Measurements from ENCODE around the gene MTMR12.
A peak's percentile ranks its signal among the peaks of the same experiment; 100 is the strongest.

The MTMR12 gene, protein sequence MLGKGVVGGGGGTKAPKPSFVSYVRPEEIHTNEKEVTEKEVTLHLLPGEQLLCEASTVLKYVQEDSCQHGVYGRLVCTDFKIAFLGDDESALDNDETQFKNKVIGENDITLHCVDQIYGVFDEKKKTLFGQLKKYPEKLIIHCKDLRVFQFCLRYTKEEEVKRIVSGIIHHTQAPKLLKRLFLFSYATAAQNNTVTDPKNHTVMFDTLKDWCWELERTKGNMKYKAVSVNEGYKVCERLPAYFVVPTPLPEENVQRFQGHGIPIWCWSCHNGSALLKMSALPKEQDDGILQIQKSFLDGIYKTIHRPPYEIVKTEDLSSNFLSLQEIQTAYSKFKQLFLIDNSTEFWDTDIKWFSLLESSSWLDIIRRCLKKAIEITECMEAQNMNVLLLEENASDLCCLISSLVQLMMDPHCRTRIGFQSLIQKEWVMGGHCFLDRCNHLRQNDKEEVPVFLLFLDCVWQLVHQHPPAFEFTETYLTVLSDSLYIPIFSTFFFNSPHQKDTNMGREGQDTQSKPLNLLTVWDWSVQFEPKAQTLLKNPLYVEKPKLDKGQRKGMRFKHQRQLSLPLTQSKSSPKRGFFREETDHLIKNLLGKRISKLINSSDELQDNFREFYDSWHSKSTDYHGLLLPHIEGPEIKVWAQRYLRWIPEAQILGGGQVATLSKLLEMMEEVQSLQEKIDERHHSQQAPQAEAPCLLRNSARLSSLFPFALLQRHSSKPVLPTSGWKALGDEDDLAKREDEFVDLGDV

DNA sequence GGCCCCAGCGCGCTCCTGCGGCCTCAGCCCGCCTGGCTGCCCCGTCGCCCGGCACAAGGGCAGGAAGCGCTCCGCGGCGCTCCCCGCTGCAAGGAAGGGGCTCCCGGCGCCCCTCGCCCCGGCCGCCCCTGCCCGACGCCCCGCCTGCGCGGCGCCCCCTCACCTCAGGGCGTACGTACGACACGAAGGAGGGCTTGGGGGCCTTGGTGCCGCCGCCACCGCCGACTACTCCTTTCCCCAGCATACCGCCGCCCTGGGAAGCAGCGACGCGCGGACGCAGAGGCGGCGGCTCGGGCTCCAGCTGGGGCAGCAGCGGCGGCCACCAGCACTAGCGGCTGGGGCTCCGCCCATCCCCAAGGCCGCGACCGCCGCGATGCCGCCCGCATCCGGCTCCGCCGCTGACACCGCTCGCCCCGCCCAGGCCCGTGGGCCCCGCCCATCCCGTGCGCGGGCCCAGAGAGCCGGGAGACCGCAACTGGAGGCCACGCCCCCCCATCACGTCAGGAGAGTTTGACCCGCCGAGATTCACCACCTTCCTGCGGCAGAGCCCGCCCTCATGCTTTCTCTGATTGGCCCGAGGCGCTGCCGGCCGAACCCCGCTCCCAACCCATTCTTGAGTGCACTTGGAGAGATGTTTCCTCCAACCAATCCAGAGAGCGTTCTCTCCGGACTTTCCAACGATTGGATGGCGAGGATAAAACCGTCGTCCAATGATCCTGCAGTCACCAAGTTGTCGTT, at the start of gene MTMR12:
TSS of gene MTMR12 (minus strand) at position 345 of the 738 bp plus-strand sequence. CDS start at position 244, 101 bp downstream.
- peak; percentile 99 for DNase-seq (ENCODE audit: low read depth)

DNA sequence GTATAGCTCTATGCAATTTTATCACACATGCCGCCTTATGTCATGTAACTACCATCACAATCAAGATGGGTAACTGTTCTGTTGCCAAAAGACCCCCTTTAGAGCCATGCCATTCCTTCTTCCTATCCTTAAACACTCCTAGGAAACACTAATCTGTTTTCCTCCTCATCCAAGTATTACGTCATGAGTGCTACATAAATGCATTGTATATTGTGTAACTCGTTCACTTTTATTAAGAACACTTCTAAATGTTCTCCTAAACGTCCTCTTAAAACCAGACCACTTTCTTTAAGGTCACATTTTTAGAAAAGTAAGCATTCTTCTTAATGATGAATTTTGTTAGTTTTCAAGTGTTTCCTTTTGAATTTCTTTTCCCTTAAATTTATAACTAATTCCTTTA, 49.8 kb upstream of the MTMR12 start:
- DNase-seq (ENCODE audit: low read depth) = no peak

DNA sequence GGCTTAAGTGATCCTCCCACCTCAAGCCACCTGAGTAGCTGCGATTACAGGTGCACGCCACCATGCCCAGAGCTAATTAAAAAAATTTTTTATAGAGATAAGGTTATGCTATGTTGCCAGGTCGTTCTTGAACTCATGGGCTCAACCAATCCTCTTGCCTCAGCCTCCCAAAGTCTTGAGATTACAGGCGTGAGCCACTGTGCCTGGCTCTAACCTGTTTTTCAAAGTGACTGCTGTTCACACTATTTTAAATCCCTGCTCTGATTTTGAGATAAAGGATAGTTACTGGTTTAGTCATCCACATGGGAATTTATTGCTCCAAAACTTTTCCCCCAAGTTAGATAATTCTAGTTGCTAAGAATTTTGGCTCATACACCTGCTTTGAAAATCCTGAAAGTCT, 48.2 kb upstream of the MTMR12 start:
- no peak for DNase-seq (ENCODE audit: low read depth)

DNA sequence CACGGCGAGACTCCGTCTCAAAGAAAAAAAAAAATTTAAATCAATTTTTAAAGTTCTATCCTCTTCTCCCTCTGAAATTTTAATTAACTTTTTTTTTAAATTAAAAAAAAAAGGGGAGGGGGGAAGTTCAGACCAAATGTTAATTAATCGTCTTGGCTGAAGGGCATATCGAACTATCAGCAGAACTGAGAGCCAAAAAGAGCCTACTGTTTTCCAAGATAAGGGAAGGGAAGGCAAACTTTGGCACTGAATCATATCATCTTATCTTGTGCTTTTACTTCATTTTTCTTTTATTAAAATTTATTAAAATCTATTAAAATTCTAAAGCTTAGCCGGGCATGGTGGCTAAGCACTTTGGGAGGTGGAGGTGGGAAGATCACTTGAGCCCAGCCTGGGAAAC, 45.9 kb upstream of the MTMR12 start:
- no peak for DNase-seq (ENCODE audit: low read depth)

DNA sequence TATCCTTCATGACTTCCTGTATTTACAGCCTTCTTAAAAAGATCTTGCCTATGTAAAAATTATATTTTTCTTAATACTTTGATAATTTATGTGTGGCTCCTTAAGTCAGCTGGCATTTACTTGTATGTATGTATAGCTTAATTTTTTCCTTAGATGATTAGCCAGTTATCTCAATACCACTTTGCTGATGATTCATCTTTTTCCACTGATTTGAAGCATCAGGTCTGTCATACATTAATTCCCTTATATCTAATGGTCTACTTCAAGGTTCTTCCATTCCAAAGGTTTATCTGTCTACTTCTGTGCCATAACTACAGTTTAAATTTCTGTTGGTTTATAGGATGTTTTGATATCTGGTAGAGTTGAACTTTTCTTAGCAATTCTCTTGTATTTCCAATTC, 44.9 kb upstream of the MTMR12 start:
- DNase-seq (ENCODE audit: low read depth) = no peak

DNA sequence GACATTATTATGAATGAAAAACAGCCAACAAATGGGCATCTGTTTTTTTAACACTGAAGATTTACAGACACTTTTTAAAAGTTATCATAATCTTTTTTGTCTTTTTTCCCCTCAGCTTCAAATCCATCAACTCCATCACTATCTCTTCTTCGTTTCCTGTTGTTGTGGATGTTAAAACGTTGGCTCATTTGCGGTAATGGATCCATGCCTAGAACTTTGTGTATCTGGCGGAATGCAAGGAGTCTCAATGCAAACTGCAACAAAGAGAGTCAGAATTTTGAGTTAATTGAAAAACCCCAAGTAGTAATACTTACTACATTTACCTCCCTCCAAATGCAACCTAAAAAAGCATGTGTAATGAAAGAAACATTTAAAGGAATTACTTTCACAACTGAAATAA, 42.9 kb upstream of the MTMR12 start:
- DNase-seq (ENCODE audit: low read depth) = no peak

DNA sequence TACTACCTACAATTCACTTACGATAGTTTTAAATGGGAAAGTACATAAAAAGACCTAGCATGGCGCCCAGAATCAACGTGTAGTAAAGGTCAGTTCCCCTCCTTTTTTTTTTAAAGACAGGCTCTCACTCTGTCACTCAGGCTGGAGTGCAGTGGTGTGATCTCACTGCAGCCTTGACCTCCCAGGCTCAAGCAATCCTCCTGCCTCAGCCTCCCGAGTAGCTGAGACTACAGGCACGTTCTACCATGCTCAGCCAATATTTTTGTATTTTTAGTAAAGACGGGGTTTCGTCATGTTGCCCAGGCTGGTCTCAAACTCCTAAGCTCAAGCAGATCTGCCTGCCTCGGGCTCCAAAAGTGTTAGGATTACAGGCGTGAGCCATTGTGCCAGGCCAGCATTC, 40.7 kb upstream of the MTMR12 start:
- DNase-seq (ENCODE audit: low read depth) = no peak

DNA sequence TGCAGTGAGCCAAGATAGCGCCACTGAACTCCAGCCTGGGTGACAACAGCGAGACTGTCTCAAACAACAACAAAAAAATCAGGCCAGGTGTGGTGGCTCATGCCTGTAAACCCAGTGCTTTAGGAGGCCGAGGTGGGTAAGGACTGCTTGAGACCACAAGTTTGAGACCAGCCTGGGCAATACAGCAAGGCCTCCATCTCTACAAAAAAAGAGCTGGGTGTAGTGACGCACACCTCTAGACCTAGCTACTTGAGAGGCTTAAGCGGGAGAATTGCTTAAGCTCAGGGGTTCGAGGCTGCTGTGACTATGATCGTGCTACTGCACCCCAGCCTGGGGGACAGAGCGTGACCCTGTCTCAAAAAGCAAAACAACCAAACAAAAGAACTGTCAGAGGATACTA, 39.9 kb upstream of the MTMR12 start:
- no peak for DNase-seq (ENCODE audit: low read depth)

DNA sequence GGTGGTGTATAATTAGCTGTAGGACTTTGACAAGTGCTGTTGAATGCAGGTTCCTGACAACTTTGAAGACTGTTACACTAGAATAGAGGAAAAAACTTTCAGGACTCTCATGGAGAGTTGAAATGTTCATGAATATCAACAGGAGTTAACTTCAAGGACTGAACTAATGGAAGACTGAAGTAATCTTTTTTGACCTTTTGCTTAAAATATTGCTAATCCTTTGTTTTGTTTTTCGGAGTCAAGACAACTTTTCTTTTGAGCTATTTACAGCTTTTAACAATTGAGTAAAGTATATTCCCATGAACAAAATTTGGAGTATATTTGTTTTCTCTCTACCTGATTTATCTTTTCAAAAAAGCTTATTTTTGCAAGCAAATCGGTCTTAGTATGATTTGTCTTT, 34.1 kb upstream of the MTMR12 start:
- no peak for DNase-seq (ENCODE audit: low read depth)

DNA sequence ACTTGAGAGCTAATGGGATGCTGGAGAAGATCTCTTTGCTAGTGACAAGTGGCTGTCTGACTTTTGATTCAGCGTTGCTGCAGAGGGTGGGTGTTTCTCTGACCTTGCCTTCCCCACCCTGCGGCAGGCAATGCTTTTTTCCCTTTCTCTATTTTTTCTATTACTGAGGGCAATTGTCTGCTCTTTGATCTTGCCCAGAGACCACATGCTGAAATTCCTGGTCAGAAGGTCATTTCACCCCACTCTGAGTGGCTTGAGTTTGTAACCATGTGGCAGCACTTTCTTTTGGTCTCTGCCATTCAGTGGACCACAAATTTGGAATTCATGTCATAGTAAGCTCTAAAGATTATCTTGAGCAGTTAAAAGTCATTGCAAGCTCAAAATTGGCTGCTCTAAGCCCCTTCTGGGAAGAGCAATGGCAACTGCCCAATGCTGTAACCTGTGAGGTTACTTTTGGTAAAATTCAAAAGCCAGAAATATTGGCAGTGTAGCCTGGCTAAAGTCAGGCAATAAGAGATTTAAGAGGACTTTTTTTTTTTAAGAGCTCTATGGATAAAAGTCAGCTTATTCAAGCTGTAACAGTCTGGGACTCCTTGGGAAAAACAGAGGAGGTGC, 30.4 kb upstream of the MTMR12 start:
- no peak for DNase-seq (ENCODE audit: low read depth)

DNA sequence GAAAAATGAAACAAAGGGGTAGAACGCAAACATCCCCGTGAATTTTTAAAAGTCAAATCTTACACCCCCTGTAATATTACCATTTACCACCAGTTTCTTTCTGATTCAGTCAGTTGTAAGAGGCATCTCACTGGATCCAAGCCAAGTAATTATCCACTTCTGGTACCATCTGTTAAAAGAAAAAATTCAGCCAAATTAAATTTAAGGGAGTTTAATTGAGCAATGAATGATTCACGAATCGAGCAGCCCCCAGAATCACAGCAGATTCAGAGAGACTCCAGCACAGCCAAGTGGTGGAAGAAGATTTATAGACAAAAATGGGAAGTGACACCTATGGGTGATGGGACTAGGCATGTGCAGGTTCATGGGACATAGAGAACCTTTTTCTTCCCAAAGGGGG, 29.9 kb upstream of the MTMR12 start:
- no peak for DNase-seq (ENCODE audit: low read depth)

DNA sequence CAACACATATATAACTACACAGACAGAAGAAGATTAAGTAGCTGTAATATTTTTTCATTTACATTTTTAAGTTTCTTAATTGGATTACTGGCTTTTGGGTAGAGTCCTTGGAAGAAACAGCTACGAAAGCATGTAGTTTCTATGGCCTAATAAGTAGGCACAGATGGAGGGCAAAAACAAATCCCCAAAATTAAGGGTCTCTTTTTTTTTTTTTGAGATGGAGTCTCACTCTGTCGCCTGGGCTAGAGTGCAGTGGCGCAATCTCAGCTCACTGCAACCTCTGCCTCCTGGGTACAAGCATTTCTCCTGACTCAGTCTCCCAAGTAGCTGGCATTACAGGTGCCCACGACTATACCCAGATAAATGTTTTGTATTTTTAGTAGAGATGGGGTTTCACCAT, 27.1 kb upstream of the MTMR12 start:
- no peak for DNase-seq (ENCODE audit: low read depth)

DNA sequence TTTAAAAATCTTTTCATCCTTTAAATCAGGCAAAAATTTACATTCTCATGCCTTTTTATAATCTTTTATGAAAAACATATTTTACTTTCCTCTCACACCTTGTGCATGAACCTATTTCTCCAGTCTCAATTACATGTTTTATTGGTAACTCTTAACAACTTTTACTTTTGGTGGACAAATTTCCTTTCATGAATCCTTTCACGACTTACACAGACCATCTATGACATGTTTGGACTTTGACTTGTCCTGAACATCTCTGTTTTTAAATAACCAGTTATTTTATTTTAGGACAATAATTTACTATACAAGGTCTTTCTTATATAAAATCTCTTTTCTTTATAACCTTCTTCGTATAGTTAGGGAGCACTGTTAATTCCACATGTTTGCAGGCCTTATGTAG, 26.5 kb upstream of the MTMR12 start:
- no peak for DNase-seq (ENCODE audit: low read depth)

DNA sequence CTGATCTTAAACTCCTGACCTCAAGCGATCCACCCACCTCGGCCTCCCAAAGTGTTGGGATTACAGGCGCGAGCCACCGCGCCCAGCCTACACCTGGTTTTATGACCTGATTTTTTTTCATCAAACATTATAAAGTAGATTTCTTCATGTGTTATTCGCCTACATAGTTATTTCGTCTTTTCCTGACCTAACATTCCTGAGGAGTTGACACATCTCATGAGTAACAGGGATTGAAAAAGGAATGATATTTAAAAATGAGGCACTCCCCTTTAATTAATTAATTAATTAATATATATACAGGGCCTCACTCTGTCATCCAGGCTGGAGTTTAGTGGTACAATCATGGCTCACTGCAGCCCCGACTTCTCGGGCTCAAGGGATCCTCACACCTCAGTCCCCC, 20.2 kb upstream of the MTMR12 start:
- DNase-seq (ENCODE audit: low read depth) = no peak

DNA sequence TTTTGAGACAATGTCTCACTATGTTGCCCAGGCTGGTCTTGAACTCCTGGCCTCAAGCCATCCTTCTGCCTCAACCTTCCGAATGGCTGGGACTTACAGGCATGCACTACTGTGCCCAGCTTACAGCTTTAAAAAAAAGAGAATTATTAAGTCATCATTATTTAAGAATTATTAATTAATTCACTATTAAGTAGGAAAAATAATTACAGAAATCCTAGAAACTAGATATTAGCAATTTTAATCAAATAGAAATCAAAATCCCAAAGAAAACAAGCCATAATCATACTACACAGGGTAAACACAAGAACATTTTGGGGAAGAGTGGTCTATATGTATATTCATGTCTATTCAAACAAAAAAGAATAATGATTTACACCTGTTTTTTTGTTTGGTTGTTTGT, 19.6 kb upstream of the MTMR12 start:
- DNase-seq (ENCODE audit: low read depth) = no peak

DNA sequence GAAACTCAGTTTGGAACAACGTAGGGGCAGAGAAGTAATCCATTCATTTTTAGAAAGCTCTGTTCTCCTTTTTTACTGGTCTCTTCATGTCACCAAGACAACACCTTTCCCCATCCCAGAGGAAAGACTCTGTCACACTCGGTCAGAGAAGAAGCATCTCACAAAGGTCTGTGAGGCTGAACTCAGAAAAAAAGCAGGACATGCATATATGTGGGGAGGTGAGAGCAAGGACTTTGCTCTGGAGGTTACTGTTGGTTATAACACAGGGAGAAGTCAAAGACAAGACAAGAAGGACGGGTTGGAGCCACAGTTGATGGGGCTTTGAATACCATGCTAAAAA, 19.2 kb upstream of the MTMR12 start:
- no peak for DNase-seq (ENCODE audit: low read depth)

DNA sequence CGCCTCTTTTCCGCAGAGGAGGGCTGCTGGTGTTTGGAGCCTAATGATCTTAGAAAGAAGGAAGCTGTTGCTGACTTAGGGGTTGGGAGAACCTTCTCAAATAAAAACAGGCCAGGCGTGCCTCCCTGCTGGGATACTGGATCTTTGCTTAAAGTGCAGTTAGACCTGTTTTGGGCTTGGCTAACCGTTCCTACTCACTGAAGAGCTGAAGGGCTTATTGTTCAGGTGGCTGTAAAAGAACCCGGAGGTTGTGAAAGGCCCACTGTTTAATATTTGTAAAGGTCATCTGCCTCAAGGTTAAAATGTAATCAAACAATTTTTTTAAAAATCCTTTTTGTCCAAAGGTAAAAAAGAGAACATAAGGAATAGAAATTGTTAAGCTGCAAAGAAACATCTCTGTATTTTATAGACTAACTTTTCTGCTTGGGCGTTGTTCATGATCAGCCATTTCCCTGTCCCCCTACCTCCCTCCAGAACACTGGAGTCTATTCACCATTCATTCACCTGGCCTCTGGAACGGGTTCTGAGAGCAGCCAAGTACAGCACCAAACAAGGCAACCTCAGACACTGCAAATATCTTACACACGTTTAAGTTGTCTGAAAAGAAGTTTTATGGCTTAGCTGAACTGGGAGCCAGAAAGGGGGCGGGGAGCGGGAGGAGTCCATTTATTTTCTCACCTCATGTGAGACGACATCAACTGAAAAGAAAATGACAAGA, 18.6 kb upstream of the MTMR12 start:
- no peak for DNase-seq (ENCODE audit: low read depth)

DNA sequence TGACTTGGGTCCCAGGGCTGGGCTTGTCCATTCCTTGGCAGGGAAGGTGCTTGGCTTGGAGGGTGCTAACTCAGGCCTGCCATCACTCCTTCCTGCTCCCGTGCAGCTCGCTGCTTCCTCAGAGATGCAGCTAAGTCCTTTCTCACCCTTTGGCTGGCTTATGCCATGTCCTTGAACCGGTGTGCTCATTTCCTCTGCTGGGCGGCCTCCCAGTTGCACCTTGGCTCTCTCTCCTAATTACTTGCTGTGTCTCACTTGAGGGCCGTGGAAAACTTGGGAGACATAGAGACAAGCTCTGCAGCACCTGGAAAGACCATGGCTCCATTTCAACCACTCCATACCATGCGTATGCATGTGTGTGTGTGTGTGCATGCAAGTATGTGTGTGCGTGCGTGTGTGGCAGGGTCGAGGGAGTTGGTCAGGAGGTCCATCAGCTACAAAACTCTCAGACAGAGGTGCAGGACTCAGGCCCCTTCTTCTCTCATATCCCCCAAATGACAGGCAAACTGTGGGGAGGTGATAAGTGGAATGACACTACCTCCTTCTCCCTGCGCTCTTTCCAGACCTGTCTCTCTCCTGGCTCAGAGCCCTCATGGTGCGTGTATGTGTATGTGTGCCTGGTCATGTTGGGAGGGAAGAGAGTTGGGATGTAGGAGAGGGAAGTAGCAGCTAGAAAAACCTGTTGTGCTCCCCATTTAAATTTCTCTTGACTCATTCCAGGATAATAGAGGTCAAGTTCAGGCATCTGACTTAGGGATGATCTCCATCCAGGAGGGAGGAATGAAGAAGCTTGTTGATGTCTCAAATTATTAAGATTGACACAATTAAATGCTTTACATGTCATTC, 17.6 kb upstream of the MTMR12 start:
- DNase-seq (ENCODE audit: low read depth) = no peak

DNA sequence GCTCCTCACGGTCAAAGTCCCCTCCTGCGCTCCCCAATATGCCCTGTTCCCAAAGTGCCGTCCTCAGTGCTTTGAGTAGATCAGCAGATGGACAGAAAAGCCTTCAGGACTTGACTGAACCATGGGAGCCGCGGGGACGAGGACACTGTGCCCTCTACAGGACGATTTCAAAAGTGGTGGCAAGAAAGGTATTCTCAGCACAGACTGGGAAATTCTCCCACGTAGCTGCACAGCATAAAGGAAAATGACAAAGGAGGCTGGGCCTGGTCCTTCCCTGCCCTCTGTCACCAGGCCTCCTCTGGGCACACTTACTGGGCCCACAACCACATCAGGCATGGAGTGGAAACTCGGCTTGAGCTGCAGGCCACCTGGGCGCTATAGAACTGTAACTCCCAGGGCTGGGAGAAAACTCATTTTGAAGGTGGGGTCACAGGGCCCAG, 16.7 kb upstream of the MTMR12 start:
- DNase-seq (ENCODE audit: low read depth) = peak; percentile 12

DNA sequence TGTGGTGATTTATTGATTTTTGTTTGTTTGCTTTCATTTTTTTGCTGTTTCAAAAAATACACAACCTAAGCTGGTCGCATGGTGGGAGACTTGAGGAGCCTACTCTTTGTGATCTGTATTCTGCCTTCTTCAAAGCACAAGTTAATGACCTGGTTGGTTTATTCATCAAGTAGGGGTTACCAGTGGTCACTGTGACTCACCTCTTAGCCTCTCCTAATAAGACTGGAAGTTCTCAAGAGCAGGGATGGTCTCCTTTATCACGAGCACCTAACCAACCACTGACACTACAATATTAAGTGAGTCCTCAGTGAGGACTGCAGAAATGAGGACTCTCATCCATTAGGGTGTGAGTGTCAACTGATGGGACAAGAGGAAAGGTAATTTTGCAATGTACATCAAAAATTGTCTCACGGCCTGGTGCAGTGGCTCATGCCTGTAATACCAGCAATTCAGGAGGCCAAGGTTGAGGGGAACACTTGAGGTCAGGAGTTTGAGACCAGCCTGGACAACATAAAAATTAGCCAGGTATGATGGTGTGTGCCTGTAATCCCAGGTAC, 13.6 kb upstream of the MTMR12 start:
- DNase-seq (ENCODE audit: low read depth) = no peak

DNA sequence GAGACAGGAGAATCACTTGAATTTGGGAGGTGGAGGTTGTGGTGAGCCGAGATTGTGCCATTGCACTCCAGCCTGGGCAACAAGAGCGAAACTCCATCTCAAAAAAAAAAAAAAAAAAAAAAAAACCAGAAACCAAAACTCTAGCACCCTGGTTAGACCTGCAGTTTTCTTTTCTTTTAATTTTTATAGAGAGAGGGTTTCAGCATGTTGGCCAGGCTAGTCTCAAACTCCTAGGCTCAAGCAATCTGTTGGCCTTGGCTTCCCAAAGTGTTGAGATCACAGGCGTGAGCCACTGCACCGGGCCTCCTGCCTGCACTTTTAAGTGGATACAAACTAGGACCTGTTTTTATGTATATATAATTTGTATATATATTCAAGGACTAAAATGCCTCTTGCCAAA, 12.9 kb upstream of the MTMR12 start:
- no peak for DNase-seq (ENCODE audit: low read depth)

All from activated gamma-delta T cell treated with anti-CD3 and anti-CD28 coated beads, Interleukin-2, amount 50 U/mL, for 16 hours (primary cell).